Spleen (tissue), 11 donors: Measurements from ENCODE around the gene SNRPF. TPM values are rescaled to one million over a fixed set of nuclear protein-coding genes. Genes with fewer than 3 reads are reported as not detected.
A peak's percentile ranks its signal among the peaks of the same experiment; 100 is the strongest.

ENCODE experiments used
- DNase-seq: peaks from one replicate; pipeline ENCODE4 v3.0.0-alpha.2; 2020
- H3K27ac ChIP-seq, 8 donors: fragments of 200-600 bp; sonication (generic) in 7 of 8; 1 replicate in 4 of 8; 2 replicates in 4 of 8; pipeline versions ENCODE4 v1.5.0 to v1.8.0; 2016 to 2021; ENCODE audit warnings: inconsistent platforms in 4 of 8, mild to moderate bottlenecking in 4 of 8, moderate library complexity in 1 of 8
- H3K27me3 ChIP-seq, 7 donors: fragments of 200-600 bp; sonication (generic) in 6 of 7; replicated peaks in 1 of 7; 1 replicate in 4 of 7; 2 replicates in 3 of 7; pipeline versions ENCODE4 v1.5.0 to v1.8.0; 2016 to 2021; ENCODE audit warnings: inconsistent platforms in 3 of 7, mild to moderate bottlenecking in 1 of 7
- H3K36me3 ChIP-seq, 6 donors: fragments of 200-600 bp; sonication (generic) in 5 of 6; 1 replicate in 4 of 6; 2 replicates in 2 of 6; pipeline versions ENCODE4 v1.5.0 to v1.8.0; 2016 to 2021; ENCODE audit warnings: inconsistent platforms in 2 of 6
- H3K4me1 ChIP-seq, 6 donors: fragments of 200-600 bp; sonication (generic) in 5 of 6; 1 replicate in 3 of 6; 2 replicates in 3 of 6; pipeline versions ENCODE4 v1.5.0 to v1.8.0; 2016 to 2021; ENCODE audit warnings: inconsistent platforms in 3 of 6
- H3K4me3 ChIP-seq, 8 donors: fragments of 200-600 bp; sonication (generic) in 7 of 8; 1 replicate in 4 of 8; 2 replicates in 4 of 8; pipeline versions ENCODE4 v1.5.0 to v1.8.0; 2016 to 2021; ENCODE audit warnings: inconsistent platforms in 4 of 8, mild to moderate bottlenecking in 4 of 8, moderate library complexity in 2 of 8
- H3K9me3 ChIP-seq, 8 donors: fragments of 200-600 bp; sonication (generic) in 7 of 8; 1 replicate in 4 of 8; 2 replicates in 4 of 8; pipeline versions ENCODE4 v1.5.0 to v1.8.0; 2016 to 2021; ENCODE audit warnings: inconsistent platforms in 4 of 8
- POLR2A ChIP-seq, 3 donors: fragments of 450-650 bp; IDR thresholded peaks; one replicate each; pipeline ENCODE4 v1.5.1; 2017; ENCODE audit warnings: antibody characterized with exemption in 3 of 3, mild to moderate bottlenecking in 1 of 3
- POLR2AphosphoS5 ChIP-seq, 3 donors: sonication (generic); formaldehyde crosslinking; IDR thresholded peaks; one replicate each; pipeline ENCODE4 v1.5.1; 2017; ENCODE audit warnings: antibody characterized with exemption in 3 of 3
- WGBS, 5 donors: extraction: QIAGEN DNeasy Blood & Tissue Kit in 3 of 5; methylation state at CpG; one replicate each; pipeline versions ENCODE4 v1.1.5 to v1.1.7; 2013 to 2018; 5-methylcytosine and 5-hydroxymethylcytosine counted together
- intact Hi-C: fragments of 100-400 bp; cut with DNase I; formaldehyde crosslinking; loops from one replicate; pipeline ENCODE4 v1.15.0; 2023; ENCODE audit warnings: low total_unique reads
- polyA plus RNA-seq, 3 donors: library from polyadenylated mRNA; stranded (reverse); fragments of 200-250 nt; gene quantifications; one replicate each; pipeline ENCODE4 v1.2.1, GENCODE V29; 2013
- total RNA-seq, 7 donors: library from RNA; depleted of rRNA in 3 of 7; stranded (reverse); fragments of >200 nt in 3 of 7; fragmentation: NEBNext Ultra II Directional in 4 of 7; extraction: Animal tissue kit (Norgen Biotek cat#: 25700) in 4 of 7; gene quantifications; one replicate each; pipeline versions ENCODE4 v1.1.0 to v1.2.1, GENCODE V29; 2016 to 2021
- TF ChIP-seq, protein P1 (sequence below), 11 experiments: fragments of 200-600 bp in 7 of 11; fragments of 450-650 bp in 4 of 11; sonication (generic) in 4 of 11; IDR thresholded peaks in 8 of 11; conservative IDR thresholded peaks in 3 of 11; 1 replicate in 7 of 11; 2 replicates in 4 of 11; pipeline versions ENCODE4 v1.4.0 to v1.8.0; 2016 to 2021; ENCODE audit warnings: antibody characterized with exemption in 11 of 11, inconsistent platforms in 4 of 11, mild to moderate bottlenecking in 1 of 11
- donor health status: healthy with polysubstance abuse.
- donor health status: DM: no; HTN: no; CAD: no; lungs with moderate emphysema.
- donor health status: DM: no; HTN: no; CAD: no.
- donor health status: Bipolar disorder and iron deficiency.
- donor health status: healthy.
- donor health status: DM: no; HTN: no; CAD: no.
- donor health status: DM: yes; HTN: yes; CAD: no.

SNRPF gene
- total and polyA plus RNA-seq, 10 donors, result 5.6 to 50.3 (median 18.3) TPM

GRCh38 chr12:95852133-95852532, 6.6 kb upstream of the SNRPF start:
- 75 to 88% (median 83%) methylated on average over 4 of the region's 4 CpGs for WGBS, 5 donors
- no peak for TF ChIP-seq POLR2A (IDR thresholded peaks at IDR 0.05)
- TF ChIP-seq, protein P1, sequence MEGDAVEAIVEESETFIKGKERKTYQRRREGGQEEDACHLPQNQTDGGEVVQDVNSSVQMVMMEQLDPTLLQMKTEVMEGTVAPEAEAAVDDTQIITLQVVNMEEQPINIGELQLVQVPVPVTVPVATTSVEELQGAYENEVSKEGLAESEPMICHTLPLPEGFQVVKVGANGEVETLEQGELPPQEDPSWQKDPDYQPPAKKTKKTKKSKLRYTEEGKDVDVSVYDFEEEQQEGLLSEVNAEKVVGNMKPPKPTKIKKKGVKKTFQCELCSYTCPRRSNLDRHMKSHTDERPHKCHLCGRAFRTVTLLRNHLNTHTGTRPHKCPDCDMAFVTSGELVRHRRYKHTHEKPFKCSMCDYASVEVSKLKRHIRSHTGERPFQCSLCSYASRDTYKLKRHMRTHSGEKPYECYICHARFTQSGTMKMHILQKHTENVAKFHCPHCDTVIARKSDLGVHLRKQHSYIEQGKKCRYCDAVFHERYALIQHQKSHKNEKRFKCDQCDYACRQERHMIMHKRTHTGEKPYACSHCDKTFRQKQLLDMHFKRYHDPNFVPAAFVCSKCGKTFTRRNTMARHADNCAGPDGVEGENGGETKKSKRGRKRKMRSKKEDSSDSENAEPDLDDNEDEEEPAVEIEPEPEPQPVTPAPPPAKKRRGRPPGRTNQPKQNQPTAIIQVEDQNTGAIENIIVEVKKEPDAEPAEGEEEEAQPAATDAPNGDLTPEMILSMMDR (IDR thresholded peaks at IDR 0.05 in 8 of 11, conservative IDR thresholded peaks at IDR 0.05 in 3 of 11), result no peak
- no peak for TF ChIP-seq POLR2AphosphoS5 (IDR thresholded peaks at IDR 0.05)
- Histone ChIP-seq H3K4me1 (no peaks in the 10 kb centered on the region), H3K27ac (no peak overlapping the region), H3K4me3 (no peak overlapping the region), H3K27me3 (peaks cover 0 to 7% (median 0%) of the 10 kb centered on the region in 7 donors), H3K36me3 (no peaks in the 10 kb centered on the region), H3K9me3 (no peaks in the 10 kb centered on the region)
- no peak for DNase-seq
- intact Hi-C loops, result no loop called here

- TF ChIP-seq, protein P1 (IDR thresholded peaks at IDR 0.05 in 8 of 11, conservative IDR thresholded peaks at IDR 0.05 in 3 of 11), result no peak
- DNase-seq, result no peak
- Histone ChIP-seq H3K4me3 (no peak overlapping the region), H3K27ac (no peak overlapping the region), H3K9me3 (no peaks in the 10 kb centered on the region), H3K4me1 (peaks cover 16 to 41% (median 33%) of the 10 kb centered on the region in 6 donors), H3K27me3 (peaks cover 0 to 7% (median 0%) of the 10 kb centered on the region in 7 donors), H3K36me3 (peaks cover under 1 to 12% (median 11%) of the 10 kb centered on the region in 6 donors)
- intact Hi-C loops, result no loop called here
- WGBS, 5 donors, result 93 to 97% (median 95%) methylated on average over 7 of the region's 7 CpGs
Observed at GRCh38 chr12:95857156-95857555, 1.6 kb upstream of the SNRPF start.

DNA sequence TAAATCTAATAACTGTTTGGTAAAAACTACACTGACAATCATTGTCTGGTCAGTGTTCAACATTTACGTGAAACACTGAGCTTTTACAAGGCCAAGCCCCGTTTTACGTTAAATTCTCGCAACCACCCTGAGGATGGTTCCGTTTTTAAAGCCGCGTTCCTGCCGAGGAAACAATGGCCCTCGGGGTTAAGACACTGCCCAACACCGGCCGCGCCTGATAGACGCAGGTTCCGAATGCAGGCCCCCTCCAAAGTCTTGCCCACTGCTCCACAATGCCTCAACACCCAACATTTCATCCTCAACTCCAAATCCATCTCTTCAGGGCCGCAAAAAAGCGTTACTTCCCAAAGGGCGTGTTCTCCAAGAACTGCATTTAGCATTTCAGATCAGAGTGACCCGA, 953 bp upstream of the SNRPF start:
- TF ChIP-seq, protein P1 (IDR thresholded peaks at IDR 0.05 in 8 of 11, conservative IDR thresholded peaks at IDR 0.05 in 3 of 11), result no peak
- no peak for TF ChIP-seq POLR2AphosphoS5 (IDR thresholded peaks at IDR 0.05)
- no peak for TF ChIP-seq POLR2A (IDR thresholded peaks at IDR 0.05)
- Histone ChIP-seq H3K9me3 (no peaks in the 10 kb centered on the region), H3K4me1 (peaks cover 16 to 41% (median 33%) of the 10 kb centered on the region in 6 donors), H3K27me3 (peaks cover 0 to 7% (median 0%) of the 10 kb centered on the region in 7 donors), H3K27ac (no peak overlapping the region), H3K4me3 (peak overlapping the region in 5 of 8 donors; percentile 89 to 94 (median 90)), H3K36me3 (peaks cover 2 to 19% (median 16%) of the 10 kb centered on the region in 6 donors)
- 40 to 68% (median 45%) methylated on average over 18 of the region's 18 CpGs for WGBS, 5 donors
- no peak for DNase-seq
- intact Hi-C loops, result no loop called here

DNA sequence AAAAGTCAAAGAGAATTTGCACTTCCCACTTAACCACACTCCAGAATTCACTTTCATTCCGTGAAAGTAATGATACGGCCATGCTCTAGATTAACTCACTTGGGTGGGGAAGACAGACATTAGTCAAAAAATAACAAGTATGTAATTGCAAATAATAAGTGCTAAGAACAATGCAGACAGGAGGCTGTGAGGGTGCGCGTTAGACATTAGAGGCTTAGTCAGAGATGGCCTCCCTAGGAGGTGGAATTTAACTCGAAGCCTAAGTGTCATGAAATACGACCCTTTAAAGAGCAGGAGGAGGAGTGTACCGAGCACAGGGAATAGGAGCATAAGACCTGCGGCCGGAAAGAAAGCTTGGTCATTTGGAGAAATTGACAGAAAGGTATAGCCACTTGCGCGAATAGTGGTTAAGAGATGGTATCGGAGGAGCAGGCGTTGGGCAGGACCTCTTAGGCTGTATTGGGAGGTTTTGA, 628 bp downstream of the SNRPF start:
- Histone ChIP-seq H3K36me3 (peaks cover 2 to 35% (median 27%) of the 10 kb centered on the region in 6 donors), H3K4me3 (peak overlapping the region; percentile 89 to 97 (median 90)), H3K27ac (peak overlapping the region; percentile 62 to 86 (median 84)), H3K27me3 (peaks cover 0 to 7% (median 0%) of the 10 kb centered on the region in 7 donors), H3K4me1 (peaks cover 16 to 41% (median 33%) of the 10 kb centered on the region in 6 donors), H3K9me3 (no peaks in the 10 kb centered on the region)
- TF ChIP-seq, protein P1 (IDR thresholded peaks at IDR 0.05 in 8 of 11, conservative IDR thresholded peaks at IDR 0.05 in 3 of 11), result no peak
- TF ChIP-seq POLR2A (IDR thresholded peaks at IDR 0.05) (no peak), POLR2AphosphoS5 (IDR thresholded peaks at IDR 0.05) (no peak)
- intact Hi-C loops, result no loop called here
- WGBS, 5 donors, result 0 to 1% (median 1%) methylated on average over 13 of the region's 13 CpGs
- DNase-seq, result no peak
